ENCODE measurements around the gene ZNF236.
"Not testable (repeated sequence)": the region's sequence is repeated elsewhere in the genome, so short reads cannot be mapped to it uniquely, and the experiment has no call there.

The ZNF236 gene

GRCh38 chr18:76914314-76914713 lies 92.0 kb downstream of the ZNF236 start:
- DNase-seq, result no peak

GRCh38 chr18:76914796-76915195 lies 92.4 kb downstream of the ZNF236 start:
- DNase-seq, result no peak

GRCh38 chr18:76915456-76915855 lies 93.1 kb downstream of the ZNF236 start:
- no peak for DNase-seq

GRCh38 chr18:76920974-76921373 lies 98.6 kb downstream of the ZNF236 start:
- no peak for DNase-seq

GRCh38 chr18:76922107-76922506 lies 99.8 kb downstream of the ZNF236 start:
- DNase-seq, result peak; percentile 34

GRCh38 chr18:76923485-76924085 lies 101.2 kb downstream of the ZNF236 start:
- no peak for DNase-seq

GRCh38 chr18:76925501-76925900 lies 103.1 kb downstream of the ZNF236 start:
- DNase-seq, result no peak

GRCh38 chr18:76927223-76927725 lies 104.9 kb downstream of the ZNF236 start:
- no peak for DNase-seq

GRCh38 chr18:76928179-76928868 lies 106.0 kb downstream of the ZNF236 start:
- no peak for DNase-seq

- DNase-seq, result no peak
Observed at GRCh38 chr18:76931171-76931570, 108.8 kb downstream of the ZNF236 start.

GRCh38 chr18:76932026-76932819 lies 109.9 kb downstream of the ZNF236 start:
- no peak for DNase-seq

GRCh38 chr18:76935722-76936337 lies 113.5 kb downstream of the ZNF236 start:
- no peak for DNase-seq

- DNase-seq, result no peak
Observed at GRCh38 chr18:76936877-76937276, 114.5 kb downstream of the ZNF236 start.

GRCh38 chr18:76937597-76937996 lies 115.2 kb downstream of the ZNF236 start:
- no peak for DNase-seq

GRCh38 chr18:76938619-76939018 lies 116.3 kb downstream of the ZNF236 start:
- no peak for DNase-seq

- no peak for DNase-seq
Observed at GRCh38 chr18:76941284-76941683, 118.9 kb downstream of the ZNF236 start.

GRCh38 chr18:76943542-76944339 lies 121.4 kb downstream of the ZNF236 start:
- DNase-seq, result no peak

- not testable (repeated sequence) for DNase-seq
Observed at GRCh38 chr18:76944346-76944745, 122.0 kb downstream of the ZNF236 start.

- no peak for DNase-seq
Observed at GRCh38 chr18:76948345-76948744, 126.0 kb downstream of the ZNF236 start.

- no peak for DNase-seq
Observed at GRCh38 chr18:76951456-76952247, 129.3 kb downstream of the ZNF236 start.

- no peak for DNase-seq
Observed at GRCh38 chr18:76952747-76953146, 130.4 kb downstream of the ZNF236 start.

- DNase-seq, result no peak
Observed at GRCh38 chr18:76953156-76953555, 130.8 kb downstream of the ZNF236 start.

All from CD4-positive, alpha-beta T cell treated with Interleukin-4 for 4 hours (primary cell).